HCT116 (cell line): ENCODE data around the gene NLE1. TPM values are rescaled to one million over a fixed set of nuclear protein-coding genes. Genes with fewer than 3 reads are reported as not detected.

Source experiments
- ATAC-seq: fragments of 200-7000 bp; cut with Tn5 transposase; 2 replicates; pipeline ENCODE4 v1.9.1; 2020; ENCODE audit warnings: mild to moderate bottlenecking, moderate library complexity
- BruUV-seq: library from RNA; stranded (reverse); fragments of 400-500 nt; replicated peaks from 2 replicates; lab custom pipeline; 2021; lab: Mats Ljungman, UMichigan
- CTCF ChIA-PET: fragments of 300-600 bp; sonication (Branson Sonifier 250); formaldehyde crosslinking; loops from one replicate; lab custom pipeline; 2021; ENCODE audit warnings: antibody characterized with exemption; lab: Charles Lee
- POLR2A ChIA-PET: fragments of 300-600, 350-600 bp; sonication (Branson Sonifier 250); formaldehyde crosslinking; loops from one replicate; lab custom pipeline; 2021; ENCODE audit warnings: antibody characterized with exemption; lab: Charles Lee
- RAD21 ChIA-PET, 2 experiments: fragments of 300-600 bp; sonication (Branson Sonifier 250); formaldehyde crosslinking; loops; one replicate each; lab custom pipeline; 2023; ENCODE audit warnings: low total read pairs in 2 of 2; ENCODE audit not compliant: uncharacterized antibody in 2 of 2, unreplicated experiment in 2 of 2, low non-redundant PET in 1 of 2; lab: Charles Lee
- DNase-seq: peaks from one replicate; pipeline ENCODE4 v3.0.0-alpha.2; 2010; ENCODE audit warnings: low read depth, low spot score
- H2AFZ ChIP-seq: fragments of 200-600 bp; shearing (Covaris generic), sonication (generic); 2 replicates; pipeline ENCODE4 v1.6.1; 2017; ENCODE audit warnings: low read depth, mixed run types, mixed read lengths, antibody characterized with exemption, low read length; ENCODE audit not compliant: poor library complexity, severe bottlenecking
- H3K27ac ChIP-seq: 2 replicates; pipeline ENCODE4 v1.5.1; 2012; ENCODE audit warnings: low read depth, low read length
- H3K27me3 ChIP-seq: fragments of 200-600 bp; sonication (generic); 2 replicates; pipeline ENCODE4 v1.6.1; 2016; ENCODE audit warnings: mixed run types, low read length, mixed read lengths; ENCODE audit not compliant: insufficient read depth
- H3K36me3 ChIP-seq, 2 experiments: fragments of 200-500 bp in 1 of 2; fragments of 200-600 bp in 1 of 2; sonication (Bioruptor generic) in 1 of 2; sonication (generic) in 1 of 2; 2 replicates each; pipeline versions ENCODE4 v1.5.1 to v1.6.1; 2014 to 2016; ENCODE audit warnings: low read length in 2 of 2, inconsistent platforms in 1 of 2, mixed read lengths in 1 of 2, mixed run types in 1 of 2; ENCODE audit not compliant: insufficient read depth in 2 of 2, control insufficient read depth in 1 of 2
- H3K4me1 ChIP-seq, 2 experiments: fragments of 200-600 bp in 1 of 2; sonication (generic) in 1 of 2; 2 replicates each; pipeline versions ENCODE4 v1.5.1 to v1.6.1; 2012 to 2017; ENCODE audit warnings: low read length in 2 of 2, inconsistent platforms in 1 of 2, mild to moderate bottlenecking in 1 of 2, mixed read lengths in 1 of 2, mixed run types in 1 of 2, moderate library complexity in 1 of 2; ENCODE audit not compliant: insufficient read depth in 2 of 2, control insufficient read depth in 1 of 2
- H3K4me2 ChIP-seq: fragments of 200-600 bp; sonication (generic); 2 replicates; pipeline ENCODE4 v1.6.1; 2017; ENCODE audit warnings: mixed run types, low read length, mixed read lengths
- H3K4me3 ChIP-seq, 2 experiments: fragments of 200-600 bp in 1 of 2; sonication (generic) in 1 of 2; replicated peaks in 1 of 2; 2 replicates each; pipeline ENCODE4 v1.5.1; 2011 to 2016; ENCODE audit warnings: low read length in 2 of 2, control low read depth in 1 of 2, low read depth in 1 of 2, mild to moderate bottlenecking in 1 of 2, mixed read lengths in 1 of 2, mixed run types in 1 of 2
- H3K79me2 ChIP-seq: fragments of 200-600 bp; sonication (generic); 2 replicates; pipeline ENCODE4 v1.6.1; 2017; ENCODE audit warnings: mild to moderate bottlenecking, mixed run types, low read length, moderate library complexity, mixed read lengths; ENCODE audit not compliant: insufficient read depth
- H3K9ac ChIP-seq: fragments of 200-600 bp; sonication (generic); 2 replicates; pipeline ENCODE4 v1.6.1; 2016; ENCODE audit warnings: low read length, mixed read lengths
- H3K9me2 ChIP-seq: fragments of 200-600 bp; sonication (generic), shearing (Covaris generic); 2 replicates; pipeline ENCODE4 v1.6.1; 2017; ENCODE audit warnings: mixed run types, mild to moderate bottlenecking, moderate library complexity; ENCODE audit not compliant: insufficient read depth
- H3K9me3 ChIP-seq, 2 experiments: fragments of 200-500 bp in 1 of 2; fragments of 200-600 bp in 1 of 2; sonication (Bioruptor generic) in 1 of 2; sonication (generic) in 1 of 2; 2 replicates each; pipeline ENCODE4 v1.6.1; 2014 to 2017; ENCODE audit warnings: low read length in 2 of 2, mixed read lengths in 2 of 2, inconsistent platforms in 1 of 2, low read depth in 1 of 2, mild to moderate bottlenecking in 1 of 2, mixed run types in 1 of 2, moderate library complexity in 1 of 2; ENCODE audit not compliant: control insufficient read depth in 1 of 2, insufficient read depth in 1 of 2
- H4K20me1 ChIP-seq: fragments of 200-600 bp; sonication (generic), shearing (Covaris generic); 2 replicates; pipeline ENCODE4 v1.6.1; 2017; ENCODE audit warnings: mixed run types, mild to moderate bottlenecking, moderate library complexity; ENCODE audit not compliant: insufficient read depth
- ATF3 ChIP-seq: IDR thresholded peaks from 2 replicates; pipeline ENCODE4 v1.6.1; 2012
- CTCF ChIP-seq, 3 experiments: fragments of 200-600 bp in 1 of 3; sonication (generic) in 1 of 3; IDR thresholded peaks in 2 of 3; conservative IDR thresholded peaks in 1 of 3; 2 replicates each; pipeline ENCODE4 v1.5.1; 2012 to 2017; ENCODE audit warnings: low read depth in 2 of 3, low read length in 2 of 3, antibody characterized with exemption in 1 of 3, borderline replicate concordance in 1 of 3, control low read depth in 1 of 3, mild to moderate bottlenecking in 1 of 3, mixed read lengths in 1 of 3, mixed run types in 1 of 3, moderate library complexity in 1 of 3; ENCODE audit not compliant: insufficient read depth in 1 of 3
- EGR1 ChIP-seq: IDR thresholded peaks from 2 replicates; pipeline ENCODE4 v1.6.1; 2012; ENCODE audit warnings: low read depth
- ELF1 ChIP-seq: IDR thresholded peaks from 2 replicates; pipeline ENCODE4 v1.6.1; 2012; ENCODE audit warnings: low read depth, borderline replicate concordance
- EZH2 ChIP-seq: fragments of 200-600 bp; sonication (generic); IDR thresholded peaks from 2 replicates; pipeline ENCODE4 v1.6.1; 2017; ENCODE audit warnings: antibody characterized with exemption, mixed run types
- EZH2phosphoT487 ChIP-seq: fragments of 200-600 bp; IDR thresholded peaks from 2 replicates; pipeline ENCODE4 v1.6.1; 2018; ENCODE audit warnings: antibody characterized with exemption, borderline replicate concordance
- JUND ChIP-seq: IDR thresholded peaks from 2 replicates; pipeline ENCODE4 v1.6.1; 2012
- MAX ChIP-seq: IDR thresholded peaks from 2 replicates; pipeline ENCODE4 v1.6.1; 2012
- RAD21 ChIP-seq: IDR thresholded peaks from 2 replicates; pipeline ENCODE4 v1.6.1; 2012; ENCODE audit warnings: low read depth, mild to moderate bottlenecking
- REST ChIP-seq: IDR thresholded peaks from 2 replicates; pipeline ENCODE4 v1.6.1; 2012; ENCODE audit warnings: low read depth
- SIN3A ChIP-seq: IDR thresholded peaks from 2 replicates; pipeline ENCODE4 v1.6.1; 2012; ENCODE audit warnings: low read depth
- SP1 ChIP-seq: IDR thresholded peaks from 2 replicates; pipeline ENCODE4 v1.6.1; 2012; ENCODE audit warnings: low read depth
- TCF7L2 ChIP-seq: IDR thresholded peaks from 2 replicates; pipeline ENCODE4 v1.7.0; 2011; ENCODE audit warnings: borderline replicate concordance, inconsistent platforms; ENCODE audit not compliant: insufficient read depth, insufficient read length; ENCODE audit errors: extremely low read depth
- ZNF274 ChIP-seq: fragments of 200-500 bp; sonication (Bioruptor generic); IDR thresholded peaks from 2 replicates; pipeline ENCODE4 v1.6.1; 2014; ENCODE audit warnings: mild to moderate bottlenecking, low read depth, low read length, inconsistent platforms
- intact Hi-C: fragments of 100-400 bp; cut with micrococcal nuclease; formaldehyde crosslinking; loops from 2 replicates; pipeline ENCODE4 v1.10.0; 2022
- total RNA-seq: library from RNA; stranded (reverse); gene quantifications from one replicate; pipeline ENCODE4 v1.2.1, GENCODE V29; 2021; ENCODE audit not compliant: unreplicated experiment

The NLE1 gene
- total RNA-seq, 1 experiment from 2014 or later: 55.5 TPM

GRCh38 chr17:35149941-35150340, 7.8 kb upstream of the NLE1 start:
- no peak overlapping the region for H3K4me2 ChIP-seq
- no peaks in the 10 kb centered on the region for H3K4me1 ChIP-seq
- no peaks in the 10 kb centered on the region for H4K20me1 ChIP-seq
- no peak for ATAC-seq
- H3K27ac ChIP-seq: no peak overlapping the region
- H3K9me3 ChIP-seq: no peaks in the 10 kb centered on the region
- H2AFZ ChIP-seq: no peak overlapping the region
- RAD21 ChIA-PET: no interaction called here
- no peaks in the 10 kb centered on the region for H3K36me3 ChIP-seq
- POLR2A ChIA-PET: no interaction called here
- intact Hi-C loops: no loop called here
- no peaks in the 10 kb centered on the region for H3K9me2 ChIP-seq
- CTCF ChIA-PET: no interaction called here
- no TSS peak for BruUV-seq
- TF ChIP-seq ELF1: no peak
- no peak for TF ChIP-seq EGR1
- TF ChIP-seq EZH2: no peak
- TF ChIP-seq ZNF274: no peak
- TF ChIP-seq TCF7L2: no peak
- TF ChIP-seq REST: no peak
- no peak for TF ChIP-seq RAD21
- TF ChIP-seq SP1: no peak
- TF ChIP-seq EZH2phosphoT487: no peak
- no peak for TF ChIP-seq MAX
- TF ChIP-seq JUND: no peak
- TF ChIP-seq SIN3A: no peak
- no peak for TF ChIP-seq CTCF (IDR thresholded peaks at IDR 0.05 in 2 of 3, conservative IDR thresholded peaks at IDR 0.05 in 1 of 3; ENCODE audit: borderline replicate concordance in 1 of 3, insufficient read depth in 1 of 3, low read depth in 2 of 3, low read length in 2 of 3)
- TF ChIP-seq ATF3: no peak
- H3K27me3 ChIP-seq: no peaks in the 10 kb centered on the region
- no peak overlapping the region for H3K4me3 ChIP-seq
- no peak overlapping the region for H3K9ac ChIP-seq
- no peak for DNase-seq
- H3K79me2 ChIP-seq: no peaks in the 10 kb centered on the region
